Chondrocyte (in vitro differentiated cells): ENCODE data around the gene FOXE3. TPM values are rescaled to one million over a fixed set of nuclear protein-coding genes. Genes with fewer than 3 reads are reported as not detected.
"Not testable (repeated sequence)": the region's sequence is repeated elsewhere in the genome, so short reads cannot be mapped to it uniquely, and the experiment has no call there.

Experiments
- DNase-seq: peaks from one replicate; pipeline ENCODE4 v3.0.0; 2021; ENCODE audit warnings: mixed read lengths, low spot score
- H3K27ac Mint-ChIP-seq: one replicate; pipeline ENCODE4 v1.8.0; 2021; ENCODE audit warnings: mild to moderate bottlenecking, moderate library complexity, mixed read lengths; ENCODE audit not compliant: unreplicated experiment
- H3K27me3 Mint-ChIP-seq: 2 replicates; pipeline ENCODE4 v1.8.0; 2021; ENCODE audit warnings: low read depth, mixed read lengths
- H3K36me3 Mint-ChIP-seq: 2 replicates; pipeline ENCODE4 v1.8.0; 2021; ENCODE audit warnings: low read depth, mixed read lengths
- H3K4me1 Mint-ChIP-seq: 2 replicates; pipeline ENCODE4 v1.8.0; 2021; ENCODE audit warnings: low read depth, mild to moderate bottlenecking, mixed read lengths
- H3K4me3 Mint-ChIP-seq: one replicate; pipeline ENCODE4 v1.8.0; 2021; ENCODE audit warnings: mild to moderate bottlenecking, moderate library complexity, mixed read lengths; ENCODE audit not compliant: unreplicated experiment
- H3K9me3 Mint-ChIP-seq: 2 replicates; pipeline ENCODE4 v1.8.0; 2021; ENCODE audit warnings: low read depth, mixed read lengths
- total RNA-seq: library from RNA; stranded (reverse); gene quantifications from 3 replicates; pipeline ENCODE4 v1.2.1, GENCODE V29; 2021
- TF ChIP-seq, protein P1 (sequence below): fragments of 200-600 bp; sonication (generic); IDR thresholded peaks from 2 replicates; pipeline ENCODE4 v1.5.0; 2021; ENCODE audit warnings: antibody characterized with exemption, mild to moderate bottlenecking, moderate library complexity

The FOXE3 gene
- total RNA-seq, 1 donor from 2014 or later, result not detected

DNA sequence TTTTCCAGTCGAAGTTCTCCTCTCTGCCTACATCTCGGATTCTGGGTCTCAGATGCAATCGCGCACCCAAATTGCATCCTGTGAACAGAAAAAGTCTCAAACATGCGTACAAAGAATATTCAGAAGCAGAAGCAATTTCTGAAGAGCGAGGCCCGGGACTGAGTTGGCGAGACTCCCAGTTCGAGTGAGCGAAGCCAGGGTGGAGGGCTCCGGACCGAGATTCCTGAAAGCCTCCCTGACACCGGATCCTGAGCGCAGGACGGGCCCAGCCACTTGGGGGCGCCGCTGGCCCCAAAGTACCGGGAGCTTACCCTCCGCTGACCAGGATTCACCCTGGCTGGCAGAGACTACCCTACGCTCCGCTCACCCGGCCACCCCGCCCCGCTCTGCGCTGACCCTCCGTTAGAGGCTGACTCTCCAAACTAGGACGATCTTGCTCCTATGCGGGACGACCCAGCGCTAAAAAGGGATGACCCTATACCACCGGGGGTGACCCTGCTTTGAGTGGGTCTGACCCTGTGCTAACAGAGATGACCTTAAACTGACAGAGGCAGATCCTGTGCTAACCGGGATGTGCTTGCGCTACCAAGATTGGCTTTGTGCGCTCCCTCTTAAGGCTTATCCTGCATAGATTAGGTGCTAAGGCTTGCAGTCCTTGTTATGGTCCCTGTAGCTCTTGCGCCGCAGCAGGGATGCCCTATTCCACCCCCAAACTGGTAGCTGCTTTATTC is 33.9 kb downstream of the FOXE3 start:
- DNase-seq, result no peak
- peaks cover 2% of the 10 kb centered on the region for H3K36me3 Mint-ChIP-seq
- peaks cover 3% of the 10 kb centered on the region for H3K4me1 Mint-ChIP-seq
- H3K9me3 Mint-ChIP-seq, result no peaks in the 10 kb centered on the region
- no peak overlapping the region for H3K4me3 Mint-ChIP-seq
- no peak overlapping the region for H3K27ac Mint-ChIP-seq
- TF ChIP-seq, protein P1, sequence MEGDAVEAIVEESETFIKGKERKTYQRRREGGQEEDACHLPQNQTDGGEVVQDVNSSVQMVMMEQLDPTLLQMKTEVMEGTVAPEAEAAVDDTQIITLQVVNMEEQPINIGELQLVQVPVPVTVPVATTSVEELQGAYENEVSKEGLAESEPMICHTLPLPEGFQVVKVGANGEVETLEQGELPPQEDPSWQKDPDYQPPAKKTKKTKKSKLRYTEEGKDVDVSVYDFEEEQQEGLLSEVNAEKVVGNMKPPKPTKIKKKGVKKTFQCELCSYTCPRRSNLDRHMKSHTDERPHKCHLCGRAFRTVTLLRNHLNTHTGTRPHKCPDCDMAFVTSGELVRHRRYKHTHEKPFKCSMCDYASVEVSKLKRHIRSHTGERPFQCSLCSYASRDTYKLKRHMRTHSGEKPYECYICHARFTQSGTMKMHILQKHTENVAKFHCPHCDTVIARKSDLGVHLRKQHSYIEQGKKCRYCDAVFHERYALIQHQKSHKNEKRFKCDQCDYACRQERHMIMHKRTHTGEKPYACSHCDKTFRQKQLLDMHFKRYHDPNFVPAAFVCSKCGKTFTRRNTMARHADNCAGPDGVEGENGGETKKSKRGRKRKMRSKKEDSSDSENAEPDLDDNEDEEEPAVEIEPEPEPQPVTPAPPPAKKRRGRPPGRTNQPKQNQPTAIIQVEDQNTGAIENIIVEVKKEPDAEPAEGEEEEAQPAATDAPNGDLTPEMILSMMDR, result peak; percentile 55
- H3K27me3 Mint-ChIP-seq, result peaks cover 58% of the 10 kb centered on the region

DNA sequence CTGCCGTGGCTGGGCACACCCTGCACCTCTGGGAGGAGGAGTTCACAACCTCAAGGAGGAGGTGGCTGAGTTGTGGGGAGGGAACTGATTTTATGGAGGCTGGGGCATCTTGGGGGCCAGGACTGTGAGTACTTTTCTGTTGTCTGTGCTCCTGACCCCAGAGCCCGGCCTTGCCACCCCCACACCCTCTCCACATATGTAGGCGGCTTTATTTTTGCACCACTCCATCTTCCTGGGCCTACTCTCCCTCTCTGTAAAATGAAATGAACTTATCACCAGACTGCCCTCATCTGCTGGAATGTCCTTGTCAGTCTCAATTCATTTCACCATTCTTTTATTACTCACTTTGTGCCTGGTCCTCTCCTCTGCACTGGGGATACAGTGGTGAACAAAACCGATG is 34.5 kb downstream of the FOXE3 start:
- Mint-ChIP-seq H3K27ac (no peak overlapping the region), H3K36me3 (peaks cover 2% of the 10 kb centered on the region), H3K9me3 (no peaks in the 10 kb centered on the region), H3K27me3 (peaks cover 60% of the 10 kb centered on the region), H3K4me1 (no peaks in the 10 kb centered on the region), H3K4me3 (no peak overlapping the region)
- DNase-seq, result no peak
- TF ChIP-seq, protein P1, result no peak

DNA sequence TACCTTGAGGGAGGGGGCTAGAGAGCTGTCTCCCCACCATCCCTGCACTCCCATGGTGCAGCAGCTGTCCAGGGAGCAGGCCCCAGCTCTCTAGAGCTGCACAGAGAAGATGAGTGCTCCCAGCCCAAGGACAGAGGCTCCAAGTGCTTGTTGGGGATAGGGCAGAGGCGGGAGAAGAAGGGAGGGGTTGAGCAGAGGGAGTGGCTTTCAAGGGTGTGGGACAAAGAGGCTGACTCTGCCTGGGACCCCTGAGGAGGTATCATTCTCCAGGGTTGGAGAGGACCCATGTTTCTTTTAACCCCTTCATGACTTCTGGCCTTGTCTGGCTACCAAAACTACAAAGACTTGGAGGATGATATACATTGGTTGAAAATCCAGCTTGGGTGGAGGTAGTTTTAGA is 36.3 kb downstream of the FOXE3 start:
- TF ChIP-seq, protein P1, result no peak
- Mint-ChIP-seq H3K27ac (no peak overlapping the region), H3K4me3 (no peak overlapping the region), H3K27me3 (peaks cover 42% of the 10 kb centered on the region), H3K4me1 (no peaks in the 10 kb centered on the region), H3K9me3 (no peaks in the 10 kb centered on the region), H3K36me3 (no peaks in the 10 kb centered on the region)
- DNase-seq, result no peak

DNA sequence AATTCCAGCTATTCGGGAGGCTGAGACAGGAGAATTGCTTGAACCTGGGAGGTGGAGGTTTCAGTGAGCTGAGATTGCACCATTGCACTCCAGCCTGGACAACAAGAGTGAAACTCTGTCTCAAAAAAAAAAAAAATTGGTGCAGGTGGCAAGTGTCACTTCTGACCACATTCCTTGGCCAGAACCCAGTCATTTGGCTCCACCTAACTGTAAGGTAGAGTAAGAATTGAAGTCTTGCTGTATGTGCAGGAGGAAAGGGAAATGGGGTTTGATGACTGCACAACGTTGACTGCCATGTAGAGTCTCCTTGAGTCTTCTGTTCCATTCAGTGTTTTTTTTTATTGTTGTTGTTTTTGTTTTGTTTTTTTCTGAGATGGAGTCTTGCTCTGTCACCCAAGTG is 37.8 kb downstream of the FOXE3 start:
- H3K4me1 Mint-ChIP-seq, H3K9me3 Mint-ChIP-seq, H3K27ac Mint-ChIP-seq, H3K4me3 Mint-ChIP-seq, DNase-seq, H3K36me3 Mint-ChIP-seq: not testable (repeated sequence)
- peaks cover 43% of the 10 kb centered on the region for H3K27me3 Mint-ChIP-seq

DNA sequence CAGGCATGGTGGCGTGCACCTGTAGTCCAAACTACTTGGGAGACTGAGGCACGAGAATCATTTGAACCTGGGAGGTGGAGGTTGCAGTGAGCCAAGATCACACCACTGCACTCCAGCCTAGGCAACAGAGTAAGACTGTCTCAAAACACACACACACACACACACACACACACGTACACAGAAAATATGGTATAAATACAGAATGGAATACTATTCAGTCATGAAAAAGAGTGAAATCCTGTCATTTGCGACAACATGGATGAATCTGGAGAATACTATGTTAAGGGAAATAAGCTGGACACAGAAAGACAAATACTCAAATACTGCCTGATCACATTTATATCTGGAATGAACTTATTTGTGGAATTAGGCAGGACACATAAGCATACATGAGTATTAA is 40.2 kb downstream of the FOXE3 start:
- H3K9me3 Mint-ChIP-seq, result no peaks in the 10 kb centered on the region
- no peak overlapping the region for H3K4me3 Mint-ChIP-seq
- H3K27ac Mint-ChIP-seq, result no peak overlapping the region
- H3K4me1 Mint-ChIP-seq, result no peaks in the 10 kb centered on the region
- no peaks in the 10 kb centered on the region for H3K36me3 Mint-ChIP-seq
- H3K27me3 Mint-ChIP-seq, result peaks cover 53% of the 10 kb centered on the region
- DNase-seq, result no peak
- TF ChIP-seq, protein P1, result no peak

DNA sequence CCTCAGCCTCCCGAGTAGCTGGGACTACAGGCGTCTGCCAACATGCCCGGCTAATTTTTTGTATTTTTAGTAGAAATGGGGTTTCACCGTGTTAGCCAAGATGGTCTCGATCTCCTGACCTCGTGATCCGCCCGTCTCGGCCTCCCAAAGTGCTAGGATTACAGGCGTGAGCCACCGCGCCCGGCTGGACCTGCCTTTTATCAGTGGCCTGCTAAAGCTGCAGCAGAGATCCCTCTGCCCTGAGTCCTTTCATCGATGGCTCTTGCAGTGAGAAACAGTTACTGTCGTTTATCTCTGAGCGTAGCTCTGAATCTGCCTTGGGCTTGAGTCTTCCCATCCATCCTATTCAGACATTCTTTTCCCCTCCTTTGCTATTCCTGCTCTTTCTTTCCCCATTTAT is 41.5 kb downstream of the FOXE3 start:
- H3K27me3 Mint-ChIP-seq, result peaks cover 53% of the 10 kb centered on the region
- not testable (repeated sequence) for DNase-seq, H3K27ac Mint-ChIP-seq, H3K9me3 Mint-ChIP-seq, H3K4me3 Mint-ChIP-seq, H3K36me3 Mint-ChIP-seq, H3K4me1 Mint-ChIP-seq
